GM12874 (cell line): Measurements from ENCODE around the gene KLF1.

Experiments
- CTCF ChIP-seq: IDR thresholded peaks from 2 replicates; pipeline ENCODE4 v1.5.1; 2011; ENCODE audit warnings: low read depth, mild to moderate bottlenecking, control low read depth, low read length, moderate library complexity; ENCODE audit not compliant: insufficient read depth

The KLF1 gene

GRCh38 chr19:12886969-12887747 lies at the start of gene KLF1:
Gene KLF1 (minus strand): TSS chr19:12887201. CDS start chr19:12887140, 61 bp downstream.
- TF ChIP-seq CTCF = no peak

- no peak for TF ChIP-seq CTCF
Measured at GRCh38 chr19:12936582-12936981, 49.6 kb upstream of the KLF1 start.

GRCh38 chr19:12935071-12935470 lies 48.1 kb upstream of the KLF1 start:
- TF ChIP-seq CTCF = no peak

GRCh38 chr19:12933287-12934072 lies 46.5 kb upstream of the KLF1 start, which contains the start of gene FARSA:
Gene FARSA (minus strand): TSS chr19:12933711. CDS start chr19:12933696, 15 bp downstream.
- TF ChIP-seq CTCF = no peak

GRCh38 chr19:12932392-12933286 lies 45.6 kb upstream of the KLF1 start:
- TF ChIP-seq CTCF = no peak

GRCh38 chr19:12930002-12930645 lies 43.1 kb upstream of the KLF1 start:
- no peak for TF ChIP-seq CTCF
